ENCODE results near the gene CHRNA5.

DNA sequence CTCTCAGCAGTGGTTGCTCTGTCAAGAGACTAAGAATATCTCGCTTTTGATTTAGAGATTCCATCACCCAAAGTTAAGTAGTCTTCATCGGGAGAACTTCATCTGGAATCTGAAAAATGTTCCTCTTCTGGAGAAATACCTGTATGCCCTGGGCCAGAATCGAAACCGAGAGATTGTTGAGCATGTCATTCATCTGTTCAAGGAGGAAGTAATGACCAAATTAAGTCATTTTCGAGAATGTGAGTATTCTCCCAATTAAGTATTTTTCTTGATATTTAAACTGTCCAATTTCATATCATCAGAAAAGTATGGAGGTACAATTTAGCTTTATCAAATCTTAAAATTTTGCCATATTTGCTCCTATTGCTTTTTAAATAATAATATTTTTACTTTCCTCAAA, 38.0 kb upstream of the CHRNA5 start:
- no peak for TF ChIP-seq POLR2A (IDR thresholded peaks at IDR 0.05; ENCODE audit: low read depth, low read length)
- TF ChIP-seq TAF1 (IDR thresholded peaks at IDR 0.05; ENCODE audit: low read depth, low read length): no peak
- TF ChIP-seq POU2F2 (IDR thresholded peaks at IDR 0.05; ENCODE audit: low read depth, low read length): no peak
- TF ChIP-seq POLR2AphosphoS5 (IDR thresholded peaks at IDR 0.05; ENCODE audit: low read depth, low read length): no peak
- no peak for TF ChIP-seq SPI1 (IDR thresholded peaks at IDR 0.05; ENCODE audit: low read depth, low read length)
- TF ChIP-seq PAX5 (IDR thresholded peaks at IDR 0.05; ENCODE audit: insufficient read depth, low read length, severe bottlenecking): no peak
